GM12891 (cell line): ENCODE measurements around the gene MACIR.

Experiments
- PAX5 ChIP-seq: IDR thresholded peaks from 2 replicates; pipeline ENCODE4 v1.6.1; 2011; ENCODE audit warnings: low read length, moderate library complexity, mild to moderate bottlenecking; ENCODE audit not compliant: insufficient read depth, severe bottlenecking
- POLR2A ChIP-seq: IDR thresholded peaks from 2 replicates; pipeline ENCODE4 v1.6.1; 2011; ENCODE audit warnings: low read depth, low read length, control low read depth
- POLR2AphosphoS5 ChIP-seq: IDR thresholded peaks from 2 replicates; pipeline ENCODE4 v1.6.1; 2011; ENCODE audit warnings: low read depth, low read length, control low read depth
- POU2F2 ChIP-seq: IDR thresholded peaks from 2 replicates; pipeline ENCODE4 v1.6.1; 2011; ENCODE audit warnings: low read depth, mild to moderate bottlenecking, control low read depth, low read length, moderate library complexity

DNA sequence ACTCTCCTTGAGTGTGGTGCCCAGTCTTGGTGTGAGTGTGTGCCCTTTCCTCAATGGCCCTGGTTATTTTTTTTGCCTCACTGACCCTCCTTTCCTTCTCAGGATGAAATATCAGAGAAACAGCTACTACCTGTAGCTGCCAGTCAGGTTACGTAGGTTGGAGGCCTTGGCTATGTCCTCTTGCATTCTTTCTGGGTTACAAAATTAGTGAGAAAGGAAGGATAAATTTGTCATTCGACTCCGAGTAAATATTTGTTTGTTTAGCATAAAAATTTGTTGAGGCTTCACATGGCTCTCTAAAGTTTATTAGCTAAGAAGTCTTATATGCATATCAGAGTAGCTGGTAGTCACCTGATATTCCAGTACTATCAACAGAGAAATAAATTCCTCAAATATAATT lies 15.4 kb downstream of the MACIR start:
- no peak for TF ChIP-seq POLR2A
- no peak for TF ChIP-seq POLR2AphosphoS5
- TF ChIP-seq POU2F2 = no peak
- no peak for TF ChIP-seq PAX5
